Natural killer cell treated with Interleukin-12 subunit alpha and Interleukin-12 subunit beta and Interleukin-15 and Interleukin-18, amount 100 ng/mL, for 72 hours (primary cell): ENCODE data around the gene GNAS-AS1. TPM values are rescaled to one million over a fixed set of nuclear protein-coding genes. Genes with fewer than 3 reads are reported as not detected.
A peak's percentile ranks its signal among the peaks of the same experiment; 100 is the strongest.

Experiments used
- ATAC-seq, 2 donors: fragments of 150-1000 bp; cut with Tn5 transposase in 1 of 2; sonication (Bioruptor Pico), chemical (Tn5 transposase) in 1 of 2; 2 replicates each; pipeline ENCODE4 v1.10.0; 2021
- DNase-seq: peaks from one replicate; pipeline ENCODE4 v3.0.0; 2022; ENCODE audit warnings: low spot score
- H3K27ac Mint-ChIP-seq, 2 donors: 1 replicate in 1 of 2; 2 replicates in 1 of 2; pipeline ENCODE4 v1.8.0; 2022; ENCODE audit warnings: mixed read lengths in 2 of 2, mild to moderate bottlenecking in 1 of 2, moderate library complexity in 1 of 2
- H3K27me3 Mint-ChIP-seq, 2 donors: 1 replicate in 1 of 2; 2 replicates in 1 of 2; pipeline ENCODE4 v1.8.0; 2022; ENCODE audit warnings: mixed read lengths in 2 of 2
- H3K36me3 Mint-ChIP-seq: one replicate; pipeline ENCODE4 v1.8.0; 2022; ENCODE audit warnings: mixed read lengths
- H3K4me1 Mint-ChIP-seq, 2 donors: 1 replicate in 1 of 2; 2 replicates in 1 of 2; pipeline ENCODE4 v1.8.0; 2022; ENCODE audit warnings: low read depth in 2 of 2, mixed read lengths in 2 of 2, mild to moderate bottlenecking in 1 of 2
- H3K4me3 Mint-ChIP-seq: one replicate; pipeline ENCODE4 v1.8.0; 2022; ENCODE audit warnings: mixed read lengths
- H3K9me3 Mint-ChIP-seq: 2 replicates; pipeline ENCODE4 v1.8.0; 2022; ENCODE audit warnings: mixed read lengths
- total RNA-seq, 2 donors: library from RNA; stranded (reverse); gene quantifications; one replicate each; pipeline ENCODE4 v1.2.3, GENCODE V29; 2022

GNAS-AS1 gene
- total RNA-seq, 2 donors from 2014 or later, result 0.29 to 4.7 TPM

DNA sequence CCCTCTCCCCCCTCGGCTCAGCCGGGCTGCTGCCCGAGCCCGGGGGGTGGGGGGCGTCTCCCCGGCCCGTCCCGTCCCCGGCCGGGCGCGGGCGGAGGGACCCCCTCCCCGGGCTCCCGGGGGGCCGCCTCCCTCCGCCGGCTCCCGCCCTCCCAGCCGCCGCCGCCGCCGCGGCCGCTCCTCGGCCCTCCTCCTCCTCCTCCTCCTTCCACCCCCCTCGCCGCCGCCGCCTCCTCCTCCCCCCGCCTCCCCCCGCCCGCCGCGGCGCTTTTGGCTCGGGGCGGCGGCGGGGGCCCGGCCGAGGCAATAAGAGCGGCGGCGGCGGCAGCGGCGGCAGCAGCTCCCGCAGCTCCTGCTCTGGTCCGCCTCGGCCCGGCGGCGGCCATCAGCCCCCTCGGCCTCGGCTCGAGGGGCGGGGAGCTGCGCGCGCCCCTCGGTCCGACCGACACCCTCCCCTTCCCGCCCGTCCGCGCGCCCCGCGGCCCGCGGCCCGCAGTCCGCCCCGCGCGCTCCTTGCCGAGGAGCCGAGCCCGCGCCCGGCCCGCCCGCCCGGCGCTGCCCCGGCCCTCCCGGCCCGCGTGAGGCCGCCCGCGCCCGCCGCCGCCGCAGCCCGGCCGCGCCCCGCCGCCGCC, 40.5 kb upstream of the GNAS-AS1 start:
- Mint-ChIP-seq H3K9me3 (no peaks in the 10 kb centered on the region), H3K27ac (peak overlapping the region in 1 of 2 donors; percentile 87), H3K4me1 (peaks cover 25 to 35% of the 10 kb centered on the region in 2 donors), H3K36me3 (peaks cover 11% of the 10 kb centered on the region), H3K4me3 (peak overlapping the region; percentile 98), H3K27me3 (no peaks in the 10 kb centered on the region)
- DNase-seq, result peak; percentile 74
- peak; percentile 52 to 65 for ATAC-seq

DNA sequence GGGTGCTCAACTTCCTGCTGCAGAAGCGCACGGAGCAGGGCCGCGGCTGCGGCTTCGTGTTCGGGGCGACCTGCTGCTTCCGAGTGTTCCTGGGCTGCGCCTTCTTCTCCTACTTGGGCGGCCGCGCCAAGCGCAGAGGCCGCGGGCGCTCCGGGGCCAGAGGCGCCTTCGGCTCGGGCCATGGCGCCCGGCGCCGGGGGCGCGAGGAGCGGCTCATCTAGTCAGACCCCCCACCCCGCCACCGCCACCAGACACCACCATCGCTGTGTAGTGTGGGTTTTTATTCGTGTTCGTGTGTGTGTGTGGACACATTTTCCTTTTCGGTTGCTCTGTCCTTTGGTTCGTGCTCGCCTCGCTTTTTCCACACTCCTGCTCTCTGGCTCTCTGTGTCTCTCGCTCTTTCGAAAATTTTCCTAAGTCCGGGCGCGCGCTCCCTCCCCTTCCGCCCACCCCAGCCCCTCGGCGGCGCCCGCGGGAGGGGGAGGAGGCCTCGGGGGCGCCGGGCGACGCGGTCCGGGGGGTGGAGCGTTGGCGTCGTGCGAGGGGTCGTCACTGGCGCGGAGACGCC, 39.9 kb upstream of the GNAS-AS1 start:
- H3K9me3 Mint-ChIP-seq, result no peaks in the 10 kb centered on the region
- DNase-seq (no peak), ATAC-seq (peak; percentile 52 to 58)
- peaks cover 21 to 29% of the 10 kb centered on the region in 2 donors for H3K4me1 Mint-ChIP-seq
- peaks cover 11% of the 10 kb centered on the region for H3K36me3 Mint-ChIP-seq
- peak overlapping the region; percentile 98 for H3K4me3 Mint-ChIP-seq
- H3K27ac Mint-ChIP-seq, result peak overlapping the region; percentile 17 to 78
- no peaks in the 10 kb centered on the region for H3K27me3 Mint-ChIP-seq

DNA sequence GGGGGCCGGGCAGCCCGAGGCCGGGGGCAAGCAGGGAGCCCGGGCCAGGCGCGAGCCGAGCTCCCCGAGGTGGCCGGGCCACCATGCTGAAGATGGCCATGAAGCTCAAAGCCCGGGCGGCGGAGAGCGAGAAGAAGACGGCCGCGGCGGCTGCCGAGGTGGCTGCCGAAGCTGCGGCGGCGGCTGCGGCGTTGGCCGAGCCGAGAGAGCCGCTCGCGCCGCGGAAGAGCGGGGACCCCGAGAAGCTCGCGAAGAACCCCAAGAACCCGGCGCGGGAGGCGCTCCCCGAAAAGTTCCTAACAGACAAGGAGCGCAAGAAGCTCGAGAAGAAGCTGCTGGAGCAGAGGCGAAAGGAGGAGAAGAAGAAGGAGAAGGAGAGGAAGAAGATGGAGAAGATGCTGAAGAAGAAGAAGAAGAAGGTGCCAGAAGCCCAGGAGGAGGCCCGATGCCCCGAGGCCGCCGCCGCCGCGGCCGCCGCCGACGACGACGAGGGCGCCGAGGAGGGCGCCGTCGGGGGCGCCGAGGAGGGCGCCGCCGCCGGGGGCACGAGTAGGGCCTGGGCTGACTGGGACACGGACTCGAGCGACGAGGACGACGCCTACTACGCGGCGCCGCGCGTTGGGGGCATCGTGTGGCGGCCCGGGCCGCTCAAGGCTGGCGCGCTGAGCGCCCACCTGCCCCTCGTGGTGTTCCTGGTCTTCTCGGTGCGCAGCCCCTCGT, 39.3 kb upstream of the GNAS-AS1 start:
- DNase-seq, result no peak
- Mint-ChIP-seq H3K9me3 (no peaks in the 10 kb centered on the region), H3K36me3 (peaks cover 11% of the 10 kb centered on the region), H3K4me1 (peaks cover 15 to 22% of the 10 kb centered on the region in 2 donors), H3K4me3 (peak overlapping the region; percentile 98), H3K27me3 (no peaks in the 10 kb centered on the region), H3K27ac (peak overlapping the region; percentile 78)
- ATAC-seq, result no peak

DNA sequence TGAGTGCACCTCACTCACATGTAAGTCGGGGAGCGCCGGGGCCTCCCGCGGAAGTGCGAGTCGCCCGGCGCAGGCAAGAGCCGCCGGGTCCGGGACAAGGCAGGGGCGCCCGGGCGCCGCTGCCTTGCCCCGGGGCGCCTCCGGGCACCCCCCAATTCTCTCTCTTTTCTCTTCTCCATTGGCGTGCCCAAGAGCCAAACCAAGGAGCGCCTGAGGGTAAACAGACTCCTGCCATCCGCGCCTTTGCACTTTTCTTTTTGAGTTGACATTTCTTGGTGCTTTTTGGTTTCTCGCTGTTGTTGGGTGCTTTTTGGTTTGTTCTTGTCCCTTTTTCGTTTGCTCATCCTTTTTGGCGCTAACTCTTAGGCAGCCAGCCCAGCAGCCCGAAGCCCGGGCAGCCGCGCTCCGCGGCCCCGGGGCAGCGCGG, 38.6 kb upstream of the GNAS-AS1 start:
- Mint-ChIP-seq H3K4me1 (peaks cover 11 to 16% of the 10 kb centered on the region in 2 donors), H3K4me3 (peak overlapping the region; percentile 85), H3K9me3 (no peaks in the 10 kb centered on the region), H3K36me3 (peaks cover 11% of the 10 kb centered on the region), H3K27me3 (no peaks in the 10 kb centered on the region), H3K27ac (peak overlapping the region; percentile 78)
- no peak for DNase-seq
- no peak for ATAC-seq

DNA sequence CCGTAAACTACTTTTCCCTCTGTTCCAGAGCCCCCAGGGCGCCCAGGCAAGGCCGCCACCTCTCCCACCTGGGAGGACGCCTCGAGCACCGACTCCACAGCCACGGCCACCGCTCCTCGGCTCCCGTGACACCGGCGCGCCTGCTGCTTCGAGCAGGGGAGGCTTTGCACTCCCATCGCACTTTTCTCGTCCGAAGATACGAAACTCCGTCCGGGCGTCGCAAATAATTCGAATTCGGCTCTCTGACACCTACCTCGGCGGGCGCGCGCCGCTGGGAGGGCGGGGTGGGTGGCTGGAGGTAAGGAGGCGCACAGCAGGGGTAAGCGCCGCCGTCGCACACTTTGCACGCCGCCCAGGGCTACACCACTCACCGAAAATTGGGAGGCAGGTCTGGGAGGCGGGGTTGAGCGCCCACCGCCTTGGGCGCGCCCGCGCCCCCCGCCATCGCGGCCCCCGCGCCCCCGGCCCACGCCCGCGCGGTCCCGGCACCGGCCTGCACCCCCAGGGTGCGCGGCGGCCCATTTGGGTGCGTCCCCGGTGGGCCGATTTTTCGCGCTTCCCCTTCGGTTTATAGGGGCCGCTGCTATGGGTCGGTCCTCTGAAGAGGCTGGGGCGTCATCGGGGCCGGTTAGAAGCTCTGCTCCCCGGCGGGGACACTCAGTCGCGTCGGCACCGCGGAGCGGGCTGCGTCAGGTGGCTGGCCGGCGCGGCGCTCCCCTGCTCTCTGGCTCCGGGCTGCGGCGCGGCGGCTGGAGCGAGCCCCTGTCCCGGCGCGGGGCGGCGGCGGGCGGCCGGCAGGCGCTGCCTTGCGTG, 38.0 kb upstream of the GNAS-AS1 start:
- H3K36me3 Mint-ChIP-seq, result peaks cover 11% of the 10 kb centered on the region
- ATAC-seq, result peak; percentile 79 to 88
- peaks cover 9 to 10% of the 10 kb centered on the region in 2 donors for H3K4me1 Mint-ChIP-seq
- peak overlapping the region; percentile 86 for H3K4me3 Mint-ChIP-seq
- peak overlapping the region; percentile 78 for H3K27ac Mint-ChIP-seq
- no peaks in the 10 kb centered on the region for H3K9me3 Mint-ChIP-seq
- DNase-seq, result peak; percentile 86
- no peaks in the 10 kb centered on the region for H3K27me3 Mint-ChIP-seq

DNA sequence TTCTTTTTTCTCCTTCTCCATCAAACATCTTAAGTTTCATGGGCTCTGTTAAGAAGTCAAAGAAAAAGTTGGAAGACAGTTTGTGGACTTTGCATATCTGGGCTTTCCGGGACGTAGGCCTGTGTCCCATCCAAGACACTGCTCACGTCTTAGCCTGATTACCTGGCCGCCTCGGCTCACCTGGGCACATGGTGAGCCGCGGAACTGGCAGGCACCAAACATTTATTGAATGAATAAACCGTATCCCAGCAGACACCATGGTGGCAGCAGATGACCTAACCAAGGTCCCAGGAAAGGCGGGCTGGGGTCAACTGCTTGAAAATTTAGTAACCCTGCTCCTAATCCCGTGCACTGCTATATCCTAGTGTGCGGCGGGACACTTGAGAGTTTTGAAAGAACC, 37.4 kb upstream of the GNAS-AS1 start:
- peak overlapping the region; percentile 47 to 55 for H3K27ac Mint-ChIP-seq
- H3K9me3 Mint-ChIP-seq, result no peaks in the 10 kb centered on the region
- H3K36me3 Mint-ChIP-seq, result peaks cover 7% of the 10 kb centered on the region
- H3K4me3 Mint-ChIP-seq, result peak overlapping the region; percentile 86
- DNase-seq (no peak), ATAC-seq (no peak)
- H3K4me1 Mint-ChIP-seq, result peaks cover 3 to 5% of the 10 kb centered on the region in 2 donors
- H3K27me3 Mint-ChIP-seq, result no peaks in the 10 kb centered on the region

DNA sequence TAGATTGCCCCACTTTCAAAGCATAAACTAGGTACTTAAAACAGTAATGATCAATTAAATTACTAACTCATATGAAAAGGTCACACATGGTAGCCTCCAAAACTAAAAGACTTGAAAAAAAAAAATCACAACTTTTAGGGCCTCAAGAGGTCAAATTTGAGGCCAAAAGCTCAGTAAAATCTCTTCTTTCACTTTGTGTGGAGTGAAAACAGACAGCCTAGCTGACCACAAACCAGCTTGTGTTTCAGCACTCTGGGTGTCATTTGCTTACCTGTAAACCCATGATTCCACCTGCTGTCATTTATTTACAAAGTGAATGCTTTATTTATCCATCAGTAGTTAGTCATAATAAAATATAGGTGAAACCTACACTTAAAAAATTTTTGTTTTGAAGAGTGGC, 35.8 kb upstream of the GNAS-AS1 start:
- no peak for DNase-seq
- Mint-ChIP-seq H3K27me3 (no peaks in the 10 kb centered on the region), H3K9me3 (no peaks in the 10 kb centered on the region), H3K36me3 (no peaks in the 10 kb centered on the region), H3K4me1 (peaks cover 3 to 5% of the 10 kb centered on the region in 2 donors), H3K27ac (no peak overlapping the region), H3K4me3 (no peak overlapping the region)
- no peak for ATAC-seq

DNA sequence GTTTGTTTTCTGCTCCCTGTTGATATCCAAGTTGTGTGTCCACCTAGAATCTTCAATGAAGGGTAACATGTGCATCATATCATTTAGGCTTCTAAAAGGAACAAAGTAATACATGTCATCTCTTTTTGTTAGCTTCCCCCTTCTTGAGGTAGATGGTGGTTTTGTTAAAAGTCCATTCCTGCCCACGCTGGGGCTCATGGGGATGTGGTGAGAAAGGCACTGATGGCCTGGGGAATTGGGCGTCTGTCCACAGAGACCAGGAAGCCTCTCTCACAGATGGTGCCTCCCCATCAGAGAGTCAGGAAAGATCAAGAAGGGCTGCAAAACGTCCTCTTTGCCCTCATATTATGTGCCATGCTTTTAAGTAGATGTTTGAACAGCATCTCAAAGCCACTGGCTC, 34.3 kb upstream of the GNAS-AS1 start:
- Mint-ChIP-seq H3K36me3 (no peaks in the 10 kb centered on the region), H3K4me3 (no peak overlapping the region), H3K4me1 (peaks cover 2 to 3% of the 10 kb centered on the region in 2 donors), H3K27me3 (peaks cover 0 to 3% of the 10 kb centered on the region in 2 donors), H3K9me3 (no peaks in the 10 kb centered on the region), H3K27ac (no peak overlapping the region)
- ATAC-seq, result no peak
- DNase-seq, result no peak

DNA sequence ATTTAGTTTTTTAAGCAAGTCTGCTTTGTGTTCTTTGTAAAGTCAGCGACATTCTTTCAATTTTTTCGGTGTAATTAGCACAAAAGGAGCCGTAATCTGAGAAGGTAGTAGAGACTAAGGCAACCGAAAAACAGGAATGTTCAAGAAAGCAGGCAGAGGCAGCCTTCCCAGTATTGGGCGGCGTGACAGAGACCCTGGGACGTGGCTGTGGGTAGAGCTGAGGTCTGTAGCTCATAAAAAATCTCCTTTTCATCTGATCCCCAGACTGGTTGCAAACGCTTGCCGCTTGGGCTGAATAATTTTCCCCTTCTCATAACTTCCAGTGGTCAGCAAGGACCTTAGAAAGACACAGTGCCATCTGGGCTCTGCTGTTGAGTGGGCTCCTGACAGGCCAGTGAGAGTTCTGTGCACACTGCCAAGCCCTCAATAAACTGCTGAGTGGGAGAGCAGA, 32.6 kb upstream of the GNAS-AS1 start:
- no peak overlapping the region for H3K27ac Mint-ChIP-seq
- H3K36me3 Mint-ChIP-seq, result no peaks in the 10 kb centered on the region
- DNase-seq, result no peak
- no peak for ATAC-seq
- H3K27me3 Mint-ChIP-seq, result peaks cover 0 to 4% of the 10 kb centered on the region in 2 donors
- no peaks in the 10 kb centered on the region for H3K4me1 Mint-ChIP-seq
- no peak overlapping the region for H3K4me3 Mint-ChIP-seq
- H3K9me3 Mint-ChIP-seq, result no peaks in the 10 kb centered on the region

DNA sequence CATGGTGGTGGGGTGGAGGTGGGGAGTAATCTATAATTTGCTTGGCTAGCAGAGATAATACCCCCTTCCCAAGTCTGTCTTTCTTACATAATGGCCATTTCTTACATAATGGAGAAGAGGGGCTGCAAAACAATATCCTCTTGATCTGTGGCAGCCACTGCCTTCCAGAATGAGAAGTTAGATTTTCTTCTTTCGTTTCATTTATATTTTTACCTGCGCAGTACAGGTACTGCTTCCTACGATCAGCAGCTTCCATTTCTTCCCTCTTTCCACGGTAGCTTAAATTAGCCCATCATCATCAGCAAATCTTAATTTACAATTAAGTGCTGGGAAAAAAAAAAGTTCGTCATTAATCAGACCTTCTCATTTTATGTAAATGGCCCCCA, 32.0 kb upstream of the GNAS-AS1 start:
- Mint-ChIP-seq H3K4me3 (no peak overlapping the region), H3K27ac (no peak overlapping the region), H3K36me3 (no peaks in the 10 kb centered on the region), H3K9me3 (no peaks in the 10 kb centered on the region), H3K4me1 (no peaks in the 10 kb centered on the region), H3K27me3 (peaks cover 0 to 4% of the 10 kb centered on the region in 2 donors)
- ATAC-seq (no peak), DNase-seq (no peak)

DNA sequence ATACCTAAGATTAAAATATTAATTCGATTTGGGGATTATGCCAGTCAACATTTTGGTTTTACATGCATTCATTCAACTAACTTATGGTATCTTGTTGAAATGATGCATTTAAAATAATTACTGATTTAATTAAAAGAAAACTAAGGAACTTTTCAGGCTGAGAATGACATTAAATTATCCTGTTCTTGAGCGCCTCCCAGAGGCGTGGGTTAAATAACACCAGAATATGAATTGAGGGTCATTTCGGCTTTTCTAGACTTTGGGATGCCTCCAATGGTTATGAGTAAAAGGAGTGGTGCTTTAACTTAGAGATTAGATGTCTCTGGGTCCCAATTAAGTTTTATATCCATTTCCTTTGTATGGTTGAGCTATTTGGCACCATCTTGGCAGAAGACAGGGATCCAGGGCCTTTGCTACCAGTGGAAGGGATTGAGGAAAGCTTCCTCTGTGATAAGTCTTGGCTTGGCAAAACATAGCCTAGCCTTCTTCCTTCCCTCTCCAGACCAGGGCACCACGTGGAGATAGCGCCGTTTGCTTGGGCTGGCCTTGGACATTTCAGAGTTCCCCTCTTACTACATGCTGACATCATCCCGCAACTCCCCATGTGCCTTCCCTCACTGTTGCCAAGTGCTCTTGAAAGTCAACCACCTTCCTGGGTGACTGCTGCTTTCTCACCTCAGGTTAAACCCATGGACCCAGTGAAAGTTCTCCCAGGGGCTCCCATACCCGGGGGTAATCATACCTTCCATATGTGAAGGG, 30.5 kb upstream of the GNAS-AS1 start:
- ATAC-seq, result no peak
- Mint-ChIP-seq H3K4me1 (no peaks in the 10 kb centered on the region), H3K4me3 (no peak overlapping the region), H3K9me3 (no peaks in the 10 kb centered on the region), H3K27me3 (peaks cover 0 to 4% of the 10 kb centered on the region in 2 donors), H3K27ac (no peak overlapping the region), H3K36me3 (no peaks in the 10 kb centered on the region)
- DNase-seq, result no peak

DNA sequence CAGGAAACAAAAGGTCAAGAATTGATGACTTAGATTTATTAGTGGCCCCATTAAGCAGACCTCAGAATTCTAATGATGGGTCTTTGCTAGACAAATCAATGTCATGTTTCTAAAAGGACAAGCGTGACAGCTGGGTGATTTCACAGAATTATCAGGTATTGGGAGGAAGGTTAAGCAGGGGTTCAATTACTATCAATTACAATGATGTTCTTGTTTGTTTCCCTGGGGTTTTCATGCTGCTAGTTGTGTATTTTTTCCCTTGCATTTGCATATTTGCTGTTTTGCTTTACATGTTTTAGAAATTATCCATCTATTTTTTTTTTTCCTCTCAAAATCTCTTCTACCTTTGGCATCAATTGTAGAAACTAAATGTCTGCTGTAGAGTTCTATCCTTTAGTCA, 29.7 kb upstream of the GNAS-AS1 start:
- ATAC-seq, result no peak
- no peak for DNase-seq
- no peaks in the 10 kb centered on the region for H3K9me3 Mint-ChIP-seq
- peaks cover 0 to 4% of the 10 kb centered on the region in 2 donors for H3K27me3 Mint-ChIP-seq
- H3K36me3 Mint-ChIP-seq, result no peaks in the 10 kb centered on the region
- no peak overlapping the region for H3K27ac Mint-ChIP-seq
- H3K4me1 Mint-ChIP-seq, result no peaks in the 10 kb centered on the region
- H3K4me3 Mint-ChIP-seq, result no peak overlapping the region

DNA sequence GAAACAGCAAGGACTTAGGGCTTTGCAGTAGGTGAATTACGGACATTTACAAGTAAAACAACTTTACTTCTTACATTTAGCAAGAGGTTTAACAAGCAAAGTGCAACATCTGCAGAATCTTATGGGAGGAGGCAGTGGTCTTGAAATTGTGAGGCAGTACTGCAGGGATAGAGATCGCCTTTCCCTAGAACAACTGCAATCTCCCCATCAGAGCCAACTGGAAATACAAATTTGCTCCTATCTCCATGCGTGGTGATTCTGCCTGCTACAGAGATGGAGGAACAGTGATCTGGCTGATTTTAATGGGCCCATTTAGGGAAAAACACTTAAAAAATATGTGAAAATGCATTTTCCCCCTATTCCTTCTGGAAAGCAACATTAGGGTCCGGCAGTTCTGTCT, 27.7 kb upstream of the GNAS-AS1 start:
- Mint-ChIP-seq H3K36me3 (no peaks in the 10 kb centered on the region), H3K4me3 (no peak overlapping the region), H3K4me1 (no peaks in the 10 kb centered on the region), H3K27me3 (peaks cover 0 to 4% of the 10 kb centered on the region in 2 donors), H3K9me3 (no peaks in the 10 kb centered on the region), H3K27ac (no peak overlapping the region)
- DNase-seq (no peak), ATAC-seq (no peak)
